Muscle layer of duodenum (tissue), 2 donors: Measurements from ENCODE around the gene ACTN4.
A peak's percentile ranks its signal among the peaks of the same experiment; 100 is the strongest.

Experiments used
- H3K27ac ChIP-seq: one replicate; pipeline ENCODE4 v1.7.0; 2013; ENCODE audit warnings: mild to moderate bottlenecking, low read length
- H3K27me3 ChIP-seq: one replicate; pipeline ENCODE4 v1.7.0; 2013; ENCODE audit warnings: low read depth, mild to moderate bottlenecking, control low read depth, low read length
- H3K36me3 ChIP-seq, 2 donors: one replicate each; pipeline ENCODE4 v1.7.0; 2013; ENCODE audit warnings: low read length in 2 of 2, control low read depth in 1 of 2, mild to moderate bottlenecking in 1 of 2; ENCODE audit not compliant: insufficient read depth in 2 of 2, control insufficient read depth in 1 of 2
- H3K4me1 ChIP-seq, 2 donors: one replicate each; pipeline ENCODE4 v1.7.0; 2013; ENCODE audit warnings: low read length in 2 of 2, mild to moderate bottlenecking in 2 of 2, control low read depth in 1 of 2, moderate library complexity in 1 of 2; ENCODE audit not compliant: insufficient read depth in 2 of 2, control insufficient read depth in 1 of 2
- H3K4me3 ChIP-seq, 2 donors: one replicate each; pipeline ENCODE4 v1.7.0; 2013; ENCODE audit warnings: low read length in 2 of 2, low read depth in 1 of 2, mild to moderate bottlenecking in 1 of 2
- H3K9me3 ChIP-seq, 2 donors: one replicate each; pipeline ENCODE4 v1.7.0; 2013; ENCODE audit warnings: low read length in 2 of 2, control low read depth in 1 of 2, mild to moderate bottlenecking in 1 of 2; ENCODE audit not compliant: control insufficient read depth in 1 of 2
- donor health status: healthy.

Gene ACTN4

DNA sequence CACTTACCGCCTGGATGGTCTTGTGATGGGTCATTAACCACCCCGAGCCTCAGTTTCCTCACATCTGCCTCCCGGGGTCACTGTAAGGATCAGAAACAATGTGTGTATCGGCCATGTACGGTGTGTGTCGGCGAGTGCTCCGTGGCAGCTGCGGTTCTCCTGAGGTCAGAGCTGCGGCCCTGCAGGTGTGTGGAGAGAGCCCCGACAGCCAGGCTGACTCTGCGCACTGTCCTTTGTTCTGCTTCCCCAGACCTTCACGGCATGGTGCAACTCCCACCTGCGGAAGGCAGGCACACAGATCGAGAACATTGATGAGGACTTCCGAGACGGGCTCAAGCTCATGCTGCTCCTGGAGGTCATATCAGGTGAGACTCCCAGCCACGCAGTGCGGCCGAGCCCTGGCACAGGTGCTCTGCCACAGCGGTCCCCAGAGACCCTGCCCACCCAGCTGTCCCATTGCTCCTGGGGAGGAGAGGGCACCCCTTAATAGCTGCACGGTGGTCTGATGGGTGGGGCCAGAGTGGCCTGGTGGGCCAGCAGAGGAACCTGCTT is 53.0 kb downstream of the ACTN4 start:
- H3K36me3 ChIP-seq, result peaks cover 39 to 58% of the 10 kb centered on the region in 2 donors
- no peak overlapping the region for H3K4me3 ChIP-seq
- H3K27ac ChIP-seq, result peak overlapping the region; percentile 74
- no peaks in the 10 kb centered on the region for H3K27me3 ChIP-seq
- H3K9me3 ChIP-seq, result no peaks in the 10 kb centered on the region
- H3K4me1 ChIP-seq, result peaks cover 35 to 58% of the 10 kb centered on the region in 2 donors

GRCh38 chr19:38700902-38701454 is 53.5 kb downstream of the ACTN4 start:
- peak overlapping the region; percentile 74 for H3K27ac ChIP-seq
- no peak overlapping the region for H3K4me3 ChIP-seq
- H3K4me1 ChIP-seq, result peaks cover 30 to 53% of the 10 kb centered on the region in 2 donors
- H3K27me3 ChIP-seq, result no peaks in the 10 kb centered on the region
- peaks cover 42 to 64% of the 10 kb centered on the region in 2 donors for H3K36me3 ChIP-seq
- no peaks in the 10 kb centered on the region for H3K9me3 ChIP-seq

DNA sequence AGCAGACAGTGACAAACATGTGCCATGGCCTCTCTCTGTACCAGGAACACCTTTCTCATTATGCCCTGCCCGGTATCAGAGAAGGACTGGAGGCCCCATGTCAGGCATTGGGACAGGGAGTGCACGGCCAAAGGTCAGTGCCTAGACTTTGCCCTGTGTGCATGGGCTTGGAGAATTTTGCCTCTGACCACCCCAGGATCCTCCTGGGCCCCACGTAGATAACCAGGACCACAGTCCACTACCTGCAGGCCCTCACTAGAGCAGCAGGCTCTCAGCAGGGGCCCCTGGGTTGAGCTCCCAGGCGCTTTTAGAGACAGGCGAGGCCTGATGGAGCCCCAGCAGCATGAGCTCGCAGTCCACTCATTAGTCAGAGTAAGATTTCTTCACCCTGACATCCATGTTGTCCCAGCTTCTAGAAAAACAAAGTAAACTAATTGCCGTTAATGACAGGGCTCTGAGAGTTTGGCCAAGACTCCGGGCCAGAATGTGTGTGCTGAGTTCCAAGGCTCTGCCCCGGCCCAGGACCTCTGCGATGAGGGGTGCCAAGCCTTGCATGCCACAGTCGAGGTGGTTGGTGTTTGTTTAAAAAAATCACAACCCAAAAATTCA is 54.1 kb downstream of the ACTN4 start:
- Histone ChIP-seq H3K4me3 (no peak overlapping the region), H3K27me3 (no peaks in the 10 kb centered on the region), H3K9me3 (no peaks in the 10 kb centered on the region), H3K27ac (peak overlapping the region; percentile 74), H3K4me1 (peaks cover 26 to 49% of the 10 kb centered on the region in 2 donors), H3K36me3 (peaks cover 43 to 70% of the 10 kb centered on the region in 2 donors)

GRCh38 chr19:38702278-38702677 is 54.8 kb downstream of the ACTN4 start:
- Histone ChIP-seq H3K4me1 (peaks cover 20 to 46% of the 10 kb centered on the region in 2 donors), H3K9me3 (no peaks in the 10 kb centered on the region), H3K27me3 (no peaks in the 10 kb centered on the region), H3K4me3 (no peak overlapping the region), H3K27ac (peak overlapping the region; percentile 74), H3K36me3 (peaks cover 47 to 76% of the 10 kb centered on the region in 2 donors)

DNA sequence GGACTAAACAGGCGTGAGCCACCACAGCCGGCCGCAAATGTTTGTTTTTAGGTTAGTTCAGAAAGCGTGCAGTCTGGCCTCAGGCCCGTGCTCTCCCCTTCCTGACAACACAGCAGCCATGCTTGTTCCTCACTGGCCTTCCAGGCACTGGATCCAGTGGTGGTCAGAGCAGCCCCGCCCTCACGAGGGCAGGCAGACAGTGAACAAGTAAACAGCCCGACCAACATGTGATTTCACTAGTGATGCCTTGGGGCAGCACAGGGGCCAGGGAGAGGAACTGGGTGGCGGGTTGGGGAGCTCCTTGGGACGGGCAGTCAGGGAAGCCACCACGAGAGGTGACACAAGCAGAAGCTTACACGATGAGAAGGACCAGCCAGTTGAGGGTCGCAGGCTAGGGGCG is 56.1 kb downstream of the ACTN4 start:
- H3K36me3 ChIP-seq, result peaks cover 60 to 84% of the 10 kb centered on the region in 2 donors

DNA sequence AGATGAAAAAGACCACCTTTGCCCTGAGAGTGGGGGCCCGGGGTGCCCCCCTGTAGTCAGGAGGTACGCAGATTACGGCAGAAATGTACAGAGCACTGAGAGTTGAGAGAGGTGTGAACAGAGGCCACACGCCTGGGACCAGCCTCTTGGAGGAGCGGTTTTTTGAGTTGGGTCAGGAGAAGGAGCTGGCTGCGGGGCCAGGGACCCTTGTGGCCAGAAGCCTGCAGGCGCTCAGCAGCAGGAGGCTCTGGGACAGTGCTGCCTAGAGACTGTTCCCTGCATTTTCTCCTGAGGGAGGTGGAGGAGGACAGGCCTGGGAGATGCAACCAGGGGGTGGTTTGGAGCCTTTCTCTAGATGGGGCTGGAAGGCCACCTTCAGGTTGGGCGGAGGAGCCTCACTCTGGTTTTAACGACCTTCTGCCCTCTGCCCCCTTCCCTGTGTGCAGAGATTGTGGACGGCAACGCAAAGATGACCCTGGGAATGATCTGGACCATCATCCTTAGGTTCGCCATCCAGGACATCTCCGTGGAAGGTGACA is 57.1 kb downstream of the ACTN4 start:
- Histone ChIP-seq H3K27ac (no peak overlapping the region), H3K27me3 (no peaks in the 10 kb centered on the region), H3K36me3 (peaks cover 70 to 94% of the 10 kb centered on the region in 2 donors), H3K9me3 (no peaks in the 10 kb centered on the region), H3K4me1 (peaks cover 11 to 44% of the 10 kb centered on the region in 2 donors), H3K4me3 (no peak overlapping the region)

More for the DNA sequence above, 56.1 kb downstream of the ACTN4 start:
- Histone ChIP-seq H3K9me3 (no peaks in the 10 kb centered on the region), H3K27ac (no peak overlapping the region), H3K27me3 (no peaks in the 10 kb centered on the region), H3K4me3 (no peak overlapping the region), H3K4me1 (peaks cover 11 to 46% of the 10 kb centered on the region in 2 donors)

DNA sequence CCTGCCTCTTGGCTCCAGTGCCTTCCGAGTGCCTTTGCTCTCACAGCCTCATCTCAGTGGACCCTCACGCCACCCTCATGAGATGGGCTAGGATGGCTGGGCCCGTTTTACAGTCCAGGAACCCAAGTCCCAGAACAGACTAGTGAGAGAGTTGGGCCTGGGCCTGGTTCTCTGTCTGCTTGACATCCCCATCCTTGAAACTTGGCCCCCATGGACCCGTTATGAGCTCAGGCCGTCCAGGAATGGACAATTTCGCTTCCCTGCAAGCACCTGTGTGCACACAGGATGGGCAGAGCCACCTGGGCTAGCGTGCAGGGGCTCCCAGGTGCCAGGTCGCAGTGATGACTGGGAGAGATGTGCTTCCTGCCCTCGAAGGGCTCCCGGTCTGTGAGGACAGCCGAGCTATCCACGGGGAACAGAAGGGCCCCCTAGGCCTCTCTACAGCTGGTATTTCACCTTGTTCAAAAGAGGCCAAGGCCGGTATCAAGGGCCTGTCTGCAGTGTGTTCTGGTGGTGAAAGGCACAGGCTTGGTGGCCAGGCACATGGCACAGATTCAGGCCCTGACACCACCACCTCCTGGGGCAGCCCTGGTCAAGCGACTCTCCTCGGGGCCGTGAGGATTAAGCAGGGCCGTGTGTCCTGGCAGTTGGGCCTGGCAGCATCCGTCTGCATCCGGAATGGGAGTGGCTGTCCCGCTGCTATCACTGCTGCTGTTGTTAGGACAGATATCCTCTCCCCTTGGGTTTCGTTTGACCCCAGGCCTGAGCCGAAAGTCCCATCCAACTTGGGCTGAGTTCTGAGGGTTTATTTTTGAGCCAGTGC is 58.0 kb downstream of the ACTN4 start:
- Histone ChIP-seq H3K27me3 (no peaks in the 10 kb centered on the region), H3K4me1 (peaks cover 11 to 45% of the 10 kb centered on the region in 2 donors), H3K9me3 (no peaks in the 10 kb centered on the region), H3K4me3 (no peak overlapping the region), H3K27ac (no peak overlapping the region), H3K36me3 (peaks cover 77 to 99% of the 10 kb centered on the region in 2 donors)

DNA sequence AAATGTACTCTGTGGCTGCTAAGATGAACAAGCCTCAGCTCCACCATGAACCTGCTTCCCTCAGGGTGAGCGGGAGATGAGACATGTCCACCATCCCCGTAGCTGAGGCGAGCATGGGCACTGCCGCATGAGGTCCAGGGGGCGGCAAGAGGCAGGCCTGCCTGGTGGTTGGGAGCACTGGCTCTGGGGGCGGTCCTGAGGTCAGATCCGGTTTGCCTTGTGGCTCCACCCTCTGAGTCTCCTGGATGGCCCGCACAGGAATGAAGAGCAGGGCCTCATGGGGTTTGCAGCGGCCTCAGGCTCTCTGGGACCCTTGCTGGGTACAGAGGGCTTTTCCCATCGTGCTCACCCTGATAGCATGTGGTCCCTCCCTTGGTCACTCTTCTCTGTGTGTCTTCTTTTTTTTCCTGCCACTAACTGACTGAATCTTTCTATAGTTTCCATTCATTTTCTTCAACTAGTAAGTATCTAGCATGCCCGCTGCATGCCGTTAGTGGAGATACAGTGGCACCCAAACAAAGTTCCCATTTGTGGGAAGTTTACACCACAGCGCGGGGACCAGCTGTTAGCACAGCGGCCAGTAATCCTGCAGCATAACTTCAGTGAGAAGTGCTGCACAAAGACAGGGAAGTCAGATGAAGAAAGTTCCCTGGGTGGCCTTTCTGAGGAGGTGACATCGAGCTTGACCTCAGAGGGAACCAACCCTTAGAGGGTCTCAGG is 59.5 kb downstream of the ACTN4 start:
- Histone ChIP-seq H3K9me3 (no peaks in the 10 kb centered on the region), H3K4me3 (no peak overlapping the region), H3K27ac (peak overlapping the region; percentile 60), H3K4me1 (peaks cover 0 to 46% of the 10 kb centered on the region in 2 donors), H3K27me3 (no peaks in the 10 kb centered on the region), H3K36me3 (peaks cover 69 to 99% of the 10 kb centered on the region in 2 donors)

GRCh38 chr19:38707512-38708114 is 60.2 kb downstream of the ACTN4 start:
- peaks cover 64 to 95% of the 10 kb centered on the region in 2 donors for H3K36me3 ChIP-seq
- no peak overlapping the region for H3K4me3 ChIP-seq
- H3K27me3 ChIP-seq, result no peaks in the 10 kb centered on the region
- peak overlapping the region; percentile 60 for H3K27ac ChIP-seq
- H3K9me3 ChIP-seq, result no peaks in the 10 kb centered on the region
- peaks cover 0 to 49% of the 10 kb centered on the region in 2 donors for H3K4me1 ChIP-seq

DNA sequence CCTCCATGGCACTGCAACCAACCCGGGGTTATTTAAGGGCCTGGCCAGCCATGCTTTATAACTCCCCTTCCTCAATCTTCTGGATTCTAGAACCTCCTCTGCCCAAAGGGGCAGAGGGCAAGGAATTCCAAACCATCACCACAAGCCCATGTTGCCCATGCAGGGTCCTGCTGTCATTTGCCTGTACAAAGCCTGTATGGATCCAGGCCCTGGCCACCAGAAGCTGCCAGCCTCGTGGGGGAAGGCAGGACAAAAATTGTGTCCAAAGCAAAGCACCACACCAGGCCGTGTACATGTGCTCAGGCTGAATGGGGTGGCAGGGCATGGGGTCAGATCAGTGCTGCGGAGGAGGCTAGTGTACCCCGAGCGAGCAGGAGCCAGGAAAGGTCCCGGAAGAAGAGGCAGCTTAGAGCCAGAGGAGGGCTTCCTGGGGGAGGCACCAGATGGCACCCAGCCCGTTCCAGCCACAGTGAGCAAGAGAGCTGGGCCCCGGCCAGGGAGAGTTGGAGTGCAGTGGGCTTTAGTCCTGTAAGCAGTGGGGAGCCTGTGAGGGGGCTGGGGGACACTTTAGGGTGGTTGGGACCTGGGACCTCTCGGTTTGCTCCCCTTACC is 61.1 kb downstream of the ACTN4 start:
- H3K4me3 ChIP-seq, result no peak overlapping the region
- no peaks in the 10 kb centered on the region for H3K27me3 ChIP-seq
- H3K9me3 ChIP-seq, result no peaks in the 10 kb centered on the region
- H3K36me3 ChIP-seq, result peaks cover 69 to 86% of the 10 kb centered on the region in 2 donors
- no peak overlapping the region for H3K27ac ChIP-seq
- peaks cover 0 to 58% of the 10 kb centered on the region in 2 donors for H3K4me1 ChIP-seq
